IMR-90 (cell line): ENCODE data around the gene TXNL4A. TPM values are rescaled to one million over a fixed set of nuclear protein-coding genes. Genes with fewer than 3 reads are reported as not detected.

Source experiments
- ATAC-seq: fragments of 200-7000 bp; cut with Tn5 transposase; 2 replicates; pipeline ENCODE4 v1.9.1; 2020; ENCODE audit warnings: low read depth, mild to moderate bottlenecking, moderate library complexity
- BruUV-seq: library from RNA; stranded (reverse); fragments of 400-500 nt; replicated peaks from 2 replicates; lab custom pipeline; 2021; lab: Mats Ljungman, UMichigan
- CTCF ChIA-PET: fragments of 300-600 bp; formaldehyde crosslinking; extraction: SDS; loops from one replicate; lab custom pipeline; 2021; ENCODE audit warnings: antibody characterized with exemption; lab: Yijun Ruan, JAX
- POLR2A ChIA-PET: fragments of 300-600 bp; sonication (Branson Sonifier 250); formaldehyde crosslinking; loops from one replicate; lab custom pipeline; 2022; ENCODE audit warnings: antibody characterized with exemption; ENCODE audit not compliant: unreplicated experiment; lab: Charles Lee
- DNase-seq: peaks from one replicate; pipeline ENCODE4 v3.0.0; 2013
- H2AFZ ChIP-seq: replicated peaks from 2 replicates; pipeline ENCODE3; 2013; ENCODE audit warnings: low read length, mild to moderate bottlenecking; ENCODE audit not compliant: poor library complexity
- H2AK5ac ChIP-seq: 2 replicates; pipeline ENCODE4 v1.6.1; 2013; ENCODE audit warnings: low read depth, low read length, inconsistent platforms
- H2AK9ac ChIP-seq: replicated peaks from 2 replicates; pipeline ENCODE3; 2013; ENCODE audit warnings: mild to moderate bottlenecking, low read depth, low read length, moderate library complexity; ENCODE audit not compliant: poor library complexity
- H2BK120ac ChIP-seq: 2 replicates; pipeline ENCODE4 v1.6.1; 2013; ENCODE audit warnings: low read depth, low read length, inconsistent platforms
- H2BK15ac ChIP-seq: 3 replicates; pipeline ENCODE4 v1.6.1; 2013; ENCODE audit warnings: low read depth, low read length, inconsistent platforms
- H2BK20ac ChIP-seq: 2 replicates; pipeline ENCODE4 v1.6.1; 2013; ENCODE audit warnings: low read depth, mild to moderate bottlenecking, inconsistent platforms, low read length, moderate library complexity
- H2BK5ac ChIP-seq: 2 replicates; pipeline ENCODE4 v1.6.1; 2013; ENCODE audit warnings: mild to moderate bottlenecking, low read depth, low read length, inconsistent platforms; ENCODE audit not compliant: poor library complexity, severe bottlenecking
- H3K14ac ChIP-seq: replicated peaks from 2 replicates; pipeline ENCODE4 v1.6.1; 2013; ENCODE audit warnings: low read depth, low read length, inconsistent platforms
- H3K18ac ChIP-seq: 2 replicates; pipeline ENCODE4 v1.6.1; 2013; ENCODE audit warnings: low read depth, low read length, control low read depth
- H3K23ac ChIP-seq: 2 replicates; pipeline ENCODE4 v1.6.1; 2013; ENCODE audit warnings: low read depth, low read length, inconsistent platforms
- H3K27ac ChIP-seq: 2 replicates; pipeline ENCODE4 v1.5.1; 2013; ENCODE audit warnings: mild to moderate bottlenecking, control low read depth, low read length; ENCODE audit not compliant: insufficient read depth
- H3K27me3 ChIP-seq: 2 replicates; pipeline ENCODE4 v1.6.1; 2013; ENCODE audit warnings: low read length; ENCODE audit not compliant: control insufficient read depth, insufficient read depth
- H3K36me3 ChIP-seq: 2 replicates; pipeline ENCODE4 v1.6.1; 2013; ENCODE audit warnings: low read length, mixed read lengths; ENCODE audit not compliant: control insufficient read depth, insufficient read depth
- H3K4ac ChIP-seq: 2 replicates; pipeline ENCODE4 v1.6.1; 2013; ENCODE audit warnings: low read depth, low read length, inconsistent platforms
- H3K4me1 ChIP-seq: 2 replicates; pipeline ENCODE4 v1.6.1; 2013; ENCODE audit warnings: low read length, mixed read lengths; ENCODE audit not compliant: control insufficient read depth, insufficient read depth
- H3K4me2 ChIP-seq: 2 replicates; pipeline ENCODE4 v1.6.1; 2013; ENCODE audit warnings: low read depth, mild to moderate bottlenecking, control low read depth, low read length, moderate library complexity
- H3K4me3 ChIP-seq: 2 replicates; pipeline ENCODE4 v1.5.1; 2013; ENCODE audit warnings: low read depth, mild to moderate bottlenecking, control low read depth, low read length, moderate library complexity; ENCODE audit not compliant: insufficient read depth
- H3K56ac ChIP-seq: 2 replicates; pipeline ENCODE4 v1.6.1; 2013; ENCODE audit warnings: low read length, inconsistent platforms; ENCODE audit not compliant: insufficient read depth; ENCODE audit errors: extremely low read depth
- H3K79me1 ChIP-seq, 2 experiments: 2 replicates each; pipeline ENCODE4 v1.6.1; 2013; ENCODE audit warnings: low read length in 2 of 2, inconsistent platforms in 1 of 2, low read depth in 1 of 2
- H3K9ac ChIP-seq: 2 replicates; pipeline ENCODE4 v1.6.1; 2013; ENCODE audit warnings: low read depth, low read length, control low read depth
- H3K9me1 ChIP-seq: 2 replicates; pipeline ENCODE4 v1.6.1; 2013; ENCODE audit warnings: low read length, inconsistent platforms; ENCODE audit not compliant: insufficient read depth
- H3K9me3 ChIP-seq: 2 replicates; pipeline ENCODE4 v1.6.1; 2013; ENCODE audit warnings: low read length; ENCODE audit not compliant: control insufficient read depth, insufficient read depth
- H4K20me1 ChIP-seq: 2 replicates; pipeline ENCODE4 v1.6.1; 2013; ENCODE audit warnings: low read length, inconsistent platforms; ENCODE audit not compliant: insufficient read depth
- H4K5ac ChIP-seq: 2 replicates; pipeline ENCODE4 v1.6.1; 2013; ENCODE audit warnings: mild to moderate bottlenecking, low read depth, low read length, control low read depth
- H4K8ac ChIP-seq, 2 experiments: 2 replicates each; pipeline ENCODE4 v1.6.1; 2013; ENCODE audit warnings: low read depth in 2 of 2, low read length in 2 of 2, control low read depth in 1 of 2, inconsistent platforms in 1 of 2
- H4K91ac ChIP-seq: 2 replicates; pipeline ENCODE4 v1.6.1; 2013; ENCODE audit warnings: low read depth, low read length, inconsistent platforms; ENCODE audit not compliant: insufficient read depth
- BHLHE40 ChIP-seq: fragments of 150-350 bp; IDR thresholded peaks from 2 replicates; pipeline ENCODE4 v1.6.1; 2016; ENCODE audit warnings: mild to moderate bottlenecking, low read depth, low read length
- CEBPB ChIP-seq: IDR thresholded peaks from 2 replicates; pipeline ENCODE4 v1.6.1; 2012; ENCODE audit warnings: low read depth, low read length, improper control_type of control experiment
- CHD1 ChIP-seq: IDR thresholded peaks from 2 replicates; pipeline ENCODE4 v1.6.1; 2012; ENCODE audit warnings: low read depth, low read length, improper control_type of control experiment
- FOS ChIP-seq: fragments of 150-350 bp; IDR thresholded peaks from 2 replicates; pipeline ENCODE4 v1.6.1; 2016; ENCODE audit warnings: low read depth, low read length
- MAZ ChIP-seq: IDR thresholded peaks from 2 replicates; pipeline ENCODE4 v1.6.1; 2012; ENCODE audit warnings: low read depth, mild to moderate bottlenecking, low read length, improper control_type of control experiment, moderate library complexity, borderline replicate concordance
- MXI1 ChIP-seq: IDR thresholded peaks from 2 replicates; pipeline ENCODE4 v1.6.1; 2012; ENCODE audit warnings: low read depth, mild to moderate bottlenecking, low read length, moderate library complexity, borderline replicate concordance
- NFE2L2 ChIP-seq: fragments of 150-350 bp; IDR thresholded peaks from 2 replicates; pipeline ENCODE4 v1.6.1; 2016; ENCODE audit warnings: low read depth, mild to moderate bottlenecking, low read length
- POLR2A ChIP-seq: IDR thresholded peaks from 2 replicates; pipeline ENCODE4 v1.6.1; 2012; ENCODE audit warnings: mild to moderate bottlenecking, low read depth, low read length
- RAD21 ChIP-seq: IDR thresholded peaks from 2 replicates; pipeline ENCODE4 v1.6.1; 2012; ENCODE audit warnings: low read length, improper control_type of control experiment
- RCOR1 ChIP-seq: IDR thresholded peaks from 2 replicates; pipeline ENCODE4 v1.6.1; 2012; ENCODE audit warnings: mild to moderate bottlenecking, low read length, improper control_type of control experiment; ENCODE audit not compliant: insufficient replicate concordance
- RFX5 ChIP-seq: IDR thresholded peaks from 2 replicates; pipeline ENCODE4 v1.8.0; 2012; ENCODE audit warnings: low read depth, mild to moderate bottlenecking, low read length, moderate library complexity
- SMC3 ChIP-seq: fragments of 150-350 bp; IDR thresholded peaks from 2 replicates; pipeline ENCODE4 v1.6.1; 2016; ENCODE audit warnings: low read depth, mild to moderate bottlenecking, antibody characterized with exemption, low read length, moderate library complexity
- WGBS, 2 experiments: methylation state at CpG; one replicate each; pipeline versions ENCODE4 v1.1.5 to v1.1.7; 2013; ENCODE audit warnings: missing lambda C conversion rate in 2 of 2; ENCODE audit not compliant: insufficient read length in 1 of 2; ENCODE audit errors: extremely low coverage in 2 of 2; 5-methylcytosine and 5-hydroxymethylcytosine counted together
- dilution Hi-C: fragments of 300-500 bp; cut with HindIII; formaldehyde crosslinking; loops from one replicate; pipeline ENCODE4 v1.14.3; 2018; ENCODE audit warnings: low sequenced_read_pairs; ENCODE audit not compliant: unreplicated experiment
- in situ Hi-C: fragments of 300-500 bp; cut with MboI; formaldehyde crosslinking; loops from 3 replicates; pipeline ENCODE4 v1.14.3; 2019; ENCODE audit warnings: low sequenced_read_pairs, inconsistent platforms, mixed read lengths
- intact Hi-C: fragments of 100-400 bp; cut with micrococcal nuclease; formaldehyde crosslinking; loops from 2 replicates; pipeline ENCODE4 v1.10.0; 2022
- polyA plus RNA-seq, 3 experiments: library from polyadenylated mRNA; depleted of rRNA; stranded (reverse); fragments of >200 nt; gene quantifications; 2 replicates each; pipeline ENCODE4 v1.2.3, GENCODE V29; 2012; ENCODE audit warnings: low replicate concordance in 1 of 3
- total RNA-seq: library from RNA; depleted of rRNA; stranded (reverse); fragments of >200 nt; gene quantifications from 2 replicates; pipeline ENCODE4 v1.2.3, GENCODE V29; 2012
- TF ChIP-seq, protein P1 (sequence below): conservative IDR thresholded peaks from 2 replicates; pipeline ENCODE4 v1.5.1; 2012; ENCODE audit warnings: mild to moderate bottlenecking, low read depth, low read length, improper control_type of control experiment
- TF ChIP-seq, protein P2 (sequence below): fragments of 150-350 bp; IDR thresholded peaks from 2 replicates; pipeline ENCODE4 v1.6.1; 2016; ENCODE audit warnings: low read depth, mild to moderate bottlenecking, low read length, moderate library complexity, borderline replicate concordance
- TF ChIP-seq, protein P3 (sequence below): fragments of 150-350 bp; IDR thresholded peaks from 2 replicates; pipeline ENCODE4 v1.6.1; 2017; ENCODE audit warnings: mild to moderate bottlenecking, antibody characterized with exemption, low read length, low read depth

Gene TXNL4A
- total and polyA plus RNA-seq, 2 of the 4 experiments (the other 2 are of a cell fraction) = 38.7 to 103 TPM

DNA sequence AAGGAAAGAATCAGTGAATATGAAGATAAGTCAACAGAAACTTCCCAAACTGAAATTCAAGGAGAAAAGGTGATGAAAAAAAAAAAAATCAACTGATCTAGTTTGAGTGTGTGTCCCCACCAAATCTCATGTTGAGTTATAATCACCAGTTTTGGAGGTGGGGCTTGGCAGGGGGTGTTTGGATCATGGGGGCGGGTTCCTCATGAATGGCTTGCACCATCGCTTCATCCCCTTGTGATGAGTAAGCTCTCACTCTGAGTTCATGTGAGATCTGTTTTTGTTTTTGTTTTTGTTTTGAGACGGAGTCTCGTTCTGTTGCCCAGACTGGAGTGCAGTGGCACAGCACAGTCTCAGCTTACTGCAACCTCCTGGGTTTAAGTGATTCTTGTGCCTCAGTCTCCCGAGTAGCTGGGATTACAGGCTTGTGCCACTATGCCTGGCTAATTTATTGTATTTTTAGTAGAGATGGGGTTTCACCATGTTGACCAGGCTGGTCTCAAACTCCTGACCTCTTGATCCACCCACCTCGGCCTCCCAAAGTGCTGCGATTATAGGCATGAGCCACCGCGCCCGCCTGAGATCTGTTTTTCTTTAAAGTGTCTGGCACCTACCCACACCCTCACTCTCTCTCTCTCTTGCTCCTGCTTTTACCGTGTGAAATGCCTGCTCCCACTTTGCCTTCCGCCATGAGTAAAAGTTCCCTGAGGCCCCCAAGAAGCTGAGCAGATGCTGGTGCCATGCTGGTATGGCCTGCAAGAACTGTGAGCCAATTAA, 32.9 kb downstream of the TXNL4A start:
- ChIA-PET POLR2A (no interaction called here), CTCF (no interaction called here)
- Histone ChIP-seq H2BK120ac (no peak overlapping the region), H2BK15ac (no peak overlapping the region), H3K79me1 (peaks cover 7 to 17% of the 10 kb centered on the region in 2 experiments; a peak in 3 of 4 replicates), H3K27ac (no peak overlapping the region), H3K4me3 (no peak overlapping the region), H2AK9ac (no peak overlapping the region), H2AK5ac (no peak overlapping the region), H3K23ac (no peak overlapping the region), H3K9ac (no peak overlapping the region), H3K56ac (no peak overlapping the region), H4K91ac (no peak overlapping the region), H3K4me1 (peaks cover 2% of the 10 kb centered on the region), H3K9me1 (0 out of 2 replicates have a peak, but pooled peaks cover 2% of the 10 kb centered on the region), H3K4me2 (no peak overlapping the region), H3K27me3 (no peaks in the 10 kb centered on the region), H4K5ac (no peak overlapping the region), H2BK5ac (no peak overlapping the region), H4K20me1 (peaks cover 3% of the 10 kb centered on the region; the same call in 1 of the 2 replicates), H2AFZ (no peak overlapping the region), H3K36me3 (peaks cover 6% of the 10 kb centered on the region; the same call in 1 of the 2 replicates), H3K9me3 (no peaks in the 10 kb centered on the region), H3K18ac (no peak overlapping the region), H2BK20ac (no peak overlapping the region), H4K8ac (no peak overlapping the region), H3K4ac (no peak overlapping the region), H3K14ac (no peak overlapping the region)
- dilution Hi-C loops (no loop called here), intact Hi-C loops (no loop called here), in situ Hi-C loops (no loop called here)
- ATAC-seq = no peak
- BruUV-seq = no TSS peak
- 100% methylated on average over 1 of the region's 12 CpGs; no CpG with 5 or more reads in 1 of the 2 experiments for WGBS, 2 experiments
- DNase-seq = no peak
- TF ChIP-seq SMC3 = no peak
- no peak for TF ChIP-seq MXI1
- TF ChIP-seq MAZ = no peak
- TF ChIP-seq FOS = no peak
- TF ChIP-seq RAD21 = no peak
- no peak for TF ChIP-seq POLR2A
- no peak for TF ChIP-seq CEBPB
- no peak for TF ChIP-seq CHD1
- TF ChIP-seq BHLHE40 = no peak
- no peak for TF ChIP-seq RCOR1
- TF ChIP-seq, protein P1, sequence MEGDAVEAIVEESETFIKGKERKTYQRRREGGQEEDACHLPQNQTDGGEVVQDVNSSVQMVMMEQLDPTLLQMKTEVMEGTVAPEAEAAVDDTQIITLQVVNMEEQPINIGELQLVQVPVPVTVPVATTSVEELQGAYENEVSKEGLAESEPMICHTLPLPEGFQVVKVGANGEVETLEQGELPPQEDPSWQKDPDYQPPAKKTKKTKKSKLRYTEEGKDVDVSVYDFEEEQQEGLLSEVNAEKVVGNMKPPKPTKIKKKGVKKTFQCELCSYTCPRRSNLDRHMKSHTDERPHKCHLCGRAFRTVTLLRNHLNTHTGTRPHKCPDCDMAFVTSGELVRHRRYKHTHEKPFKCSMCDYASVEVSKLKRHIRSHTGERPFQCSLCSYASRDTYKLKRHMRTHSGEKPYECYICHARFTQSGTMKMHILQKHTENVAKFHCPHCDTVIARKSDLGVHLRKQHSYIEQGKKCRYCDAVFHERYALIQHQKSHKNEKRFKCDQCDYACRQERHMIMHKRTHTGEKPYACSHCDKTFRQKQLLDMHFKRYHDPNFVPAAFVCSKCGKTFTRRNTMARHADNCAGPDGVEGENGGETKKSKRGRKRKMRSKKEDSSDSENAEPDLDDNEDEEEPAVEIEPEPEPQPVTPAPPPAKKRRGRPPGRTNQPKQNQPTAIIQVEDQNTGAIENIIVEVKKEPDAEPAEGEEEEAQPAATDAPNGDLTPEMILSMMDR = no peak
- no peak for TF ChIP-seq RFX5
- TF ChIP-seq, protein P2, sequence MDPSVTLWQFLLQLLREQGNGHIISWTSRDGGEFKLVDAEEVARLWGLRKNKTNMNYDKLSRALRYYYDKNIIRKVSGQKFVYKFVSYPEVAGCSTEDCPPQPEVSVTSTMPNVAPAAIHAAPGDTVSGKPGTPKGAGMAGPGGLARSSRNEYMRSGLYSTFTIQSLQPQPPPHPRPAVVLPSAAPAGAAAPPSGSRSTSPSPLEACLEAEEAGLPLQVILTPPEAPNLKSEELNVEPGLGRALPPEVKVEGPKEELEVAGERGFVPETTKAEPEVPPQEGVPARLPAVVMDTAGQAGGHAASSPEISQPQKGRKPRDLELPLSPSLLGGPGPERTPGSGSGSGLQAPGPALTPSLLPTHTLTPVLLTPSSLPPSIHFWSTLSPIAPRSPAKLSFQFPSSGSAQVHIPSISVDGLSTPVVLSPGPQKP = no peak
- TF ChIP-seq, protein P3, sequence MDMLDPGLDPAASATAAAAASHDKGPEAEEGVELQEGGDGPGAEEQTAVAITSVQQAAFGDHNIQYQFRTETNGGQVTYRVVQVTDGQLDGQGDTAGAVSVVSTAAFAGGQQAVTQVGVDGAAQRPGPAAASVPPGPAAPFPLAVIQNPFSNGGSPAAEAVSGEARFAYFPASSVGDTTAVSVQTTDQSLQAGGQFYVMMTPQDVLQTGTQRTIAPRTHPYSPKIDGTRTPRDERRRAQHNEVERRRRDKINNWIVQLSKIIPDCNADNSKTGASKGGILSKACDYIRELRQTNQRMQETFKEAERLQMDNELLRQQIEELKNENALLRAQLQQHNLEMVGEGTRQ = no peak
- TF ChIP-seq NFE2L2 = no peak
